Neutrophil (primary cell): ENCODE results near the gene GOLGA7B.

Experiments
- H3K27ac ChIP-seq: fragments of 200-600 bp; sonication (generic); 2 replicates; pipeline ENCODE4 v1.5.1; 2016; ENCODE audit warnings: mild to moderate bottlenecking, moderate library complexity
- H3K27me3 ChIP-seq: fragments of 200-600 bp; sonication (generic); 2 replicates; pipeline ENCODE4 v1.6.0; 2016; ENCODE audit warnings: mild to moderate bottlenecking
- H3K36me3 ChIP-seq: fragments of 200-600 bp; sonication (generic); 2 replicates; pipeline ENCODE4 v1.5.1; 2017
- H3K4me1 ChIP-seq, 2 experiments: fragments of 200-600 bp in 1 of 2; sonication (generic) in 1 of 2; 1 replicate in 1 of 2; 2 replicates in 1 of 2; pipeline versions ENCODE4 v1.5.1 to v1.6.1; 2013 to 2016; ENCODE audit warnings: low read depth in 1 of 2, low read length in 1 of 2, mild to moderate bottlenecking in 1 of 2, moderate library complexity in 1 of 2; ENCODE audit not compliant: control insufficient read depth in 1 of 2, insufficient read depth in 1 of 2
- H3K4me3 ChIP-seq, 2 experiments: fragments of 200-600 bp in 1 of 2; sonication (generic) in 1 of 2; 1 replicate in 1 of 2; 2 replicates in 1 of 2; pipeline ENCODE4 v1.5.1; 2013 to 2016; ENCODE audit warnings: low read depth in 1 of 2, low read length in 1 of 2, mild to moderate bottlenecking in 1 of 2, moderate library complexity in 1 of 2
- H3K9me3 ChIP-seq: fragments of 200-600 bp; sonication (generic); 2 replicates; pipeline ENCODE4 v1.5.1; 2016
- CTCF ChIP-seq: fragments of 200-600 bp; sonication (generic); IDR thresholded peaks from 2 replicates; pipeline ENCODE4 v1.5.1; 2016; ENCODE audit warnings: antibody characterized with exemption

GOLGA7B gene

DNA sequence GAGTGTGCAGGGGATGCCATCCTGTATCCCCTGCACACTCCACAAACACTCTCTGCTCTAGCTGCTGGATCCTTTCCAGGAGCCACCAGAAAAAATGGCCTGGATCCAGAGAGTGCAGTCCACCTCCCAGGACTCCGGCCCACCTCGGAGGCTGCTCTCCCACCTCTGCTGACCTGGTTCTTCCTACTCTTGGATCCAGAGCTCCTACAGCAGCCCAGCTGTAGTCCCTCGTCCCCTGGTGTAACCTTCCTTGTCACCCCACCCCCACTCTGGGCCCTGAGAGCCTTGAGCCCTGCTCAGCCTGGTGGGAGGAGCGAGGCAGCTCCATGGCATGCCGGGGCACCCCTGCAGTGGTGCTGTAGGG is 54.4 kb downstream of the GOLGA7B start:
- Histone ChIP-seq H3K36me3 (no peaks in the 10 kb centered on the region), H3K27ac (no peak overlapping the region), H3K4me3 (no peak overlapping the region), H3K27me3 (peaks cover 43% of the 10 kb centered on the region), H3K9me3 (no peaks in the 10 kb centered on the region), H3K4me1 (no peaks in the 10 kb centered on the region)
- TF ChIP-seq CTCF: no peak

- Histone ChIP-seq H3K4me1 (no peaks in the 10 kb centered on the region), H3K4me3 (no peak overlapping the region), H3K9me3 (no peaks in the 10 kb centered on the region), H3K27me3 (peaks cover 49% of the 10 kb centered on the region), H3K36me3 (no peaks in the 10 kb centered on the region), H3K27ac (no peak overlapping the region)
- TF ChIP-seq CTCF: no peak
These were observed 54.9 kb downstream of the GOLGA7B start for GRCh38 chr10:97904576-97904975.

DNA sequence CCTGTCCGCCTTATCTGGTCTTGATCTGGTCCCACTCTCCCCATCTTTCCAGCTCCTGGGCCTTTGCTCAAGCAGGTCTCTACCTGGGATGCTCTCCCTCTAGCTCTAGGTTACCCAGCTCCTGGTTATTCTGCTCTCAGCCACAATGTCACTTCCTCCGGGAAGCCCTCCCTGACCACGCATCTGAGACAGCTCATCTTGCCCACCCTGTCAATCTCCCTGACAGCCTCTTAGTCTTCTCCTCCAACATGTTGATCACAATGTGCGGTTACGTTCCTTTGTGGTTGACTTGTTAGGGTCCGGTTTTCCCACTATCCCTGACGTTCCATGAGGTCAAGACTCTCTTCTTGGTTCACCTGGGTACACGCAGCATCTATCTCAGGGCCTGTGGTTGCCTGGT is 55.6 kb downstream of the GOLGA7B start:
- Histone ChIP-seq H3K4me3 (no peak overlapping the region), H3K27me3 (peaks cover 56% of the 10 kb centered on the region), H3K4me1 (no peaks in the 10 kb centered on the region), H3K36me3 (no peaks in the 10 kb centered on the region), H3K27ac (no peak overlapping the region), H3K9me3 (no peaks in the 10 kb centered on the region)
- TF ChIP-seq CTCF: no peak

GRCh38 chr10:97907211-97907610 is 57.6 kb downstream of the GOLGA7B start:
- Histone ChIP-seq H3K27me3 (peaks cover 69% of the 10 kb centered on the region), H3K27ac (no peak overlapping the region), H3K4me1 (no peaks in the 10 kb centered on the region), H3K36me3 (no peaks in the 10 kb centered on the region), H3K9me3 (no peaks in the 10 kb centered on the region), H3K4me3 (no peak overlapping the region)
- no peak for TF ChIP-seq CTCF

- Histone ChIP-seq H3K4me1 (no peaks in the 10 kb centered on the region), H3K9me3 (no peaks in the 10 kb centered on the region), H3K27ac (no peak overlapping the region), H3K4me3 (no peak overlapping the region), H3K36me3 (no peaks in the 10 kb centered on the region), H3K27me3 (peaks cover 75% of the 10 kb centered on the region)
- TF ChIP-seq CTCF: no peak
These were observed 58.2 kb downstream of the GOLGA7B start for GRCh38 chr10:97907830-97908229.

GRCh38 chr10:97910661-97911060 is 61.0 kb downstream of the GOLGA7B start:
- H3K36me3 ChIP-seq: no peaks in the 10 kb centered on the region
- no peak for TF ChIP-seq CTCF
- peaks cover 72% of the 10 kb centered on the region for H3K27me3 ChIP-seq
- H3K4me3 ChIP-seq: no peak overlapping the region
- H3K4me1 ChIP-seq: no peaks in the 10 kb centered on the region
- no peak overlapping the region for H3K27ac ChIP-seq
- no peaks in the 10 kb centered on the region for H3K9me3 ChIP-seq
